Prostate gland (tissue), 2 donors: ENCODE data around the gene ZNF268.

ENCODE experiments used
- CTCF ChIP-seq, 4 experiments: fragments of 200-600 bp in 2 of 4; fragments of 450-650 bp in 2 of 4; sonication (generic) in 2 of 4; IDR thresholded peaks; 1 replicate in 3 of 4; 2 replicates in 1 of 4; pipeline ENCODE4 v1.5.1; 2016 to 2019; ENCODE audit warnings: antibody characterized with exemption in 4 of 4, mild to moderate bottlenecking in 2 of 4, moderate library complexity in 2 of 4
- POLR2A ChIP-seq: fragments of 450-650 bp; IDR thresholded peaks from one replicate; pipeline ENCODE4 v1.6.1; 2016; ENCODE audit warnings: antibody characterized with exemption, mild to moderate bottlenecking

- TF ChIP-seq POLR2A: no peak
- no peak for TF ChIP-seq CTCF (IDR thresholded peaks at IDR 0.05)
Observed at GRCh38 chr12:133231001-133231400, 49.7 kb downstream of the ZNF268 start.
